Karpas-422 (cell line): Measurements from ENCODE around the gene SPTBN5. TPM values are rescaled to one million over a fixed set of nuclear protein-coding genes. Genes with fewer than 3 reads are reported as not detected.

Source experiments
- DNase-seq: peaks from one replicate; pipeline ENCODE4 v3.0.0-alpha.2; 2015
- H2AFZ ChIP-seq: fragments of 200-600 bp; sonication (generic); 2 replicates; pipeline ENCODE4 v1.6.1; 2014; ENCODE audit warnings: antibody characterized with exemption, low read length, mixed read lengths
- H3K27ac ChIP-seq: fragments of 200-600 bp; sonication (generic); 2 replicates; pipeline ENCODE4 v1.5.1; 2014; ENCODE audit warnings: mild to moderate bottlenecking, low read length, moderate library complexity
- H3K27me3 ChIP-seq: fragments of 200-600 bp; sonication (generic); 2 replicates; pipeline ENCODE4 v1.6.1; 2014; ENCODE audit warnings: low read length, mixed read lengths
- H3K36me3 ChIP-seq: fragments of 200-600 bp; sonication (generic); 2 replicates; pipeline ENCODE4 v1.6.1; 2014; ENCODE audit warnings: low read length, mixed read lengths; ENCODE audit not compliant: insufficient read depth
- H3K4me1 ChIP-seq: fragments of 200-600 bp; sonication (generic); 2 replicates; pipeline ENCODE4 v1.6.1; 2014; ENCODE audit warnings: mild to moderate bottlenecking, low read length, mixed read lengths
- H3K4me2 ChIP-seq: fragments of 200-600 bp; sonication (generic); 2 replicates; pipeline ENCODE4 v1.6.1; 2014; ENCODE audit warnings: low read length, low read depth, mild to moderate bottlenecking; ENCODE audit not compliant: poor library complexity, severe bottlenecking
- H3K4me3 ChIP-seq: fragments of 200-600 bp; sonication (generic); 2 replicates; pipeline ENCODE4 v1.5.1; 2014; ENCODE audit warnings: mild to moderate bottlenecking, antibody characterized with exemption, low read length, mixed read lengths
- H3K79me2 ChIP-seq: fragments of 200-600 bp; sonication (generic); 2 replicates; pipeline ENCODE4 v1.6.1; 2014; ENCODE audit warnings: mild to moderate bottlenecking, low read length, mixed read lengths
- H3K9ac ChIP-seq: fragments of 200-600 bp; sonication (generic); 2 replicates; pipeline ENCODE4 v1.6.0; 2014; ENCODE audit warnings: low read length
- H3K9me2 ChIP-seq: fragments of 200-600 bp; sonication (generic), shearing (Covaris generic); replicated peaks from 2 replicates; pipeline ENCODE4 v1.6.0; 2014; ENCODE audit warnings: mild to moderate bottlenecking, low read length, moderate library complexity; ENCODE audit not compliant: insufficient read depth
- H3K9me3 ChIP-seq: fragments of 300-700, 200-600 bp; sonication (generic); 2 replicates; pipeline ENCODE4 v1.6.1; 2014; ENCODE audit warnings: low read length, mixed read lengths
- H4K20me1 ChIP-seq: fragments of 200-600 bp; sonication (generic); 2 replicates; pipeline ENCODE4 v1.6.1; 2014; ENCODE audit warnings: mild to moderate bottlenecking, antibody characterized with exemption, low read length, low read depth; ENCODE audit not compliant: insufficient read depth
- total RNA-seq: library from RNA; depleted of rRNA; stranded (reverse); fragments of >200 nt; shearing (Covaris generic); gene quantifications from 2 replicates; pipeline ENCODE4 v1.2.3, GENCODE V29; 2014; ENCODE audit warnings: low replicate concordance

SPTBN5 gene
- total RNA-seq, 1 experiment from 2014 or later, result 0.11 TPM

DNA sequence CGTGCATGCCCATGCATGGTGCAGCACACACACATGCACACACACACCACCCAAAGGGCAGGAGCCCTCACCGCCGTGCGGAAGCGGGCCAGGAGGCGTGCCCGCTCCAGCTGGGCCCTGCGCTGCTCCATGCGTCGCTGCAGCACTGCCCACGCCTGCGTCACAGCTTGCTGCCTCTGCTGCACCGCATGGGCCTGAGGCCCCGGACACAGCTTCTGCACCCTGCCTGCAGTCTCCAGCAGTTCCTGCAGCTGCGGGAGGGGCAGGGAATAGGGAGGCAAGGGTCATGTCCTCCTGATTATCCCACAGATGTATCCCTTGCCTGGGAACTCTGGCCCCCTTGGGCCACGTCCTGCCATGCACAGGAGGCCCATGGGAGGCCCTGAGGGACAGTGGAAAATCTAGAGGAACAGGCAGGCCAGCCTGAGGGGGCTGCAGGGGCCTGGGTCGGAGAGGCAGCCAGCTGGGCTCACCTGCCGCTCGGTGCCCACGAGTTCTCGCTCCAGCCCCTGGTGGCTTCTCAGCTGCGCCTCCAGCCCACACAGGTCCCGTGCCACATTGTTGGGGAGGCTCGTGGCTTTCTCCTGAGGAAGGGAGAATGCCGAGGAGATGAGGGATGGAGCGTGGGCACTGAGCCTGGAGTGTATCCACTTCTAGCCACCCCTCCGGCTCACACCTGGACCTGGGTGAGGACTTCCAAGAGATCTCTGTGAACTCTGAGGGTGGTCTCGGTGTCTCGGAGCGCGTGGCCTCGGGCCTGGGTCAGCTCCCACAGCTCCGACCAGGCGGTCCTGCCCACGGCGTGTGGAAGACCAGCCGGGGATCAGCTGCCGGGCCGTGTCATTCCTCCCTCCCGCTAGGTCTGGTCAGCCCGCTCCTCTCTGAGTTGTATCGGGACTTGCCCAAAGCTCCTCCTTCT is 23.8 kb downstream of the SPTBN5 start:
- no peak for DNase-seq
- Histone ChIP-seq H3K79me2 (no peaks in the 10 kb centered on the region), H3K4me1 (no peaks in the 10 kb centered on the region), H3K9me3 (no peaks in the 10 kb centered on the region), H3K4me3 (no peak overlapping the region), H2AFZ (no peak overlapping the region), H4K20me1 (0 out of 2 replicates have a peak, but pooled peaks cover 3% of the 10 kb centered on the region), H3K4me2 (no peak overlapping the region), H3K27me3 (no peaks in the 10 kb centered on the region), H3K36me3 (no peaks in the 10 kb centered on the region), H3K9ac (no peak overlapping the region), H3K9me2 (no peaks in the 10 kb centered on the region), H3K27ac (no peak overlapping the region)

- Histone ChIP-seq H3K27ac (no peak overlapping the region), H3K79me2 (no peaks in the 10 kb centered on the region), H4K20me1 (0 out of 2 replicates have a peak, but pooled peaks cover 3% of the 10 kb centered on the region), H3K4me3 (no peak overlapping the region), H3K4me2 (no peak overlapping the region), H3K9ac (no peak overlapping the region), H3K9me2 (no peaks in the 10 kb centered on the region), H2AFZ (no peak overlapping the region), H3K9me3 (no peaks in the 10 kb centered on the region), H3K36me3 (no peaks in the 10 kb centered on the region), H3K4me1 (no peaks in the 10 kb centered on the region), H3K27me3 (no peaks in the 10 kb centered on the region)
- no peak for DNase-seq
Measured at GRCh38 chr15:41868321-41868720, 25.5 kb downstream of the SPTBN5 start.

DNA sequence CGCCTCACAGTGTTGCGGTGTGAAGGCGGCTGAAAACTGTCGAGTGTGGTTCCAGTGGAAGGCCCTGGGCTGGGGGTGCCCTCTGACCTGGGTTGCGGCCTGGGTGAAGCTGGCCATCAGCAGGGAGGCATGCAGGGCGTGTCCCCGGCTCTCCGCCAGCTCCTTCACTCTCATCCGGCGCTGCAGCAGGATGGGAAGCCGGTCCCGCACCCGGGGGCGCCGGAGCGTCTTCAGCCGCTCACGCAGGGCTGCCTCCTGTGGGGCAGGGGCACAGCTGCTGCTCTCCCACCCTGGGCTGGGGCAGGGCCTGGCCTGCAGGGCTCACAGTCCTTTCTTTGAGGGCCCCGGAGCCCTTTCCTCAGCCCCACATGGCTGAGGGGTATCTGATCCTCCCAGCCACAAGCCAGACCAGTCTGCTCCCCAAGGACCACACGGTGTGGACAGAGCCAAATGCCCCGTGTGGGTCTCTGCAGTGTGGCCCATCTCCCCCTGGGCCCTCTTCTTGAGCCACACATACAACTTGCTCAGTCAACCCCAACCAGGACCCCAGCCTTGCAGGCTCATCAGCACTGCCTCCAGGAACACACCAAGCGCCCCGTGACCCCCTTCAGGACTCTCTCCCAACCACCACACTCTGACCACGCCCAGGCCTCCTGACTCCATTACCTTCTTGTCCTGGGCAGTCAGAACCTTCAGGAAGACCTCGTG is 26.8 kb downstream of the SPTBN5 start:
- Histone ChIP-seq H3K27ac (no peak overlapping the region), H2AFZ (no peak overlapping the region), H3K79me2 (no peaks in the 10 kb centered on the region), H3K9me2 (no peaks in the 10 kb centered on the region), H3K9ac (no peak overlapping the region), H3K9me3 (no peaks in the 10 kb centered on the region), H3K36me3 (no peaks in the 10 kb centered on the region), H3K4me1 (no peaks in the 10 kb centered on the region), H3K27me3 (no peaks in the 10 kb centered on the region), H3K4me3 (no peak overlapping the region), H4K20me1 (no peaks in the 10 kb centered on the region), H3K4me2 (no peak overlapping the region)
- no peak for DNase-seq

DNA sequence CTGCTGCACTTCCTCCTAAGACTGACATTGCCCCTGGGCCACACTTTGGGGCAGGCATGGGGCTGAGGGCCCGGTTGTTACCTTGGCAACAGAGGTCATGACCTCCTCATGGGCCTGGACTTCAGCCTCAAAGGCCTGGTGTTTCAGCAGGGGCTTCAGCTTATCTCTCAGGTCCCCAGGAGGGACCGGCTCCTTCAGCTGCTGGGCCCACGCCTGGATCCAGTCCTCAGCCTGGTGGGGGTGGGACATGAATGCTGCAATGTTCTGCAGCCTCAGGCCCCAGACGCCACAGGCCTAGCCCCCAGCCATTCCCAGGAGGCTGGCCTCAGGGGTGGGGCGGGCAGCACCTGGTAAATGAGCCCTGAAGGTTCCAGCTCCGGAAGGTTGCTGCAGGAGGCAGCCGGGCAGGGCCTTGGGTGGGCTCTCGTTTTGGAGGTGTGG is 27.6 kb downstream of the SPTBN5 start:
- H3K79me2 ChIP-seq, result no peaks in the 10 kb centered on the region
- no peaks in the 10 kb centered on the region for H3K36me3 ChIP-seq
- no peaks in the 10 kb centered on the region for H4K20me1 ChIP-seq
- H3K9me3 ChIP-seq, result no peaks in the 10 kb centered on the region
- H3K4me2 ChIP-seq, result no peak overlapping the region
- H3K27me3 ChIP-seq, result no peaks in the 10 kb centered on the region
- H3K4me3 ChIP-seq, result no peak overlapping the region
- H3K9ac ChIP-seq, result no peak overlapping the region
- no peak overlapping the region for H2AFZ ChIP-seq
- H3K9me2 ChIP-seq, result no peaks in the 10 kb centered on the region
- no peaks in the 10 kb centered on the region for H3K4me1 ChIP-seq
- no peak for DNase-seq
- no peak overlapping the region for H3K27ac ChIP-seq

DNA sequence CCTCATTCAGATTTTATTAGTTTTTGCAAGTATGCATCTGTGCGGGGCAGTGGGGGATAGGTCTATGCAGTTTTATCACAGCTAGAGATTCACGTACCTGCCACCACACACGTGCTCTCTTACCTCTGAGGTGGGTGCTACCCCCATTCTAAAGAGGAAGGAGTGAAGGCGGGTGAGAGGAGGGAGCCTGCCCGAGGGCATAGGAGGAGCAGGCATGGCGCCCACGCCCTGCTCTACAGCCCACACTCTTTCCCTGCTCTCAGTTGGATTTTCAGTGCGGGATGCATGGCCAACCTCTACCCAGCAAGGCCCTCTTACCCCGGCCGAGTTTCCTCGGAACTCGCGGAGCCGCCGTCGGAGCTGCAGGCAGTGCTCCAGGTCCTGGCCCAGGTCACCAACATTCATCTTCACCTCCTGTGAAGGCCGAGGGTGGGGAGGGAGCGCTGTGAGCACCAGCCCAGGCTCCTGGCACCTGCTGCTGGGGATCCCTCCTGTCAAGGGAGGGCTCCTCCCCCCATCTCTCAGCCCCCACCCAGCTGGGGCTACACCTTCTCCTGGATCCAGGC is 28.3 kb downstream of the SPTBN5 start:
- no peak overlapping the region for H3K27ac ChIP-seq
- H3K9ac ChIP-seq, result no peak overlapping the region
- H4K20me1 ChIP-seq, result no peaks in the 10 kb centered on the region
- no peaks in the 10 kb centered on the region for H3K9me2 ChIP-seq
- no peaks in the 10 kb centered on the region for H3K9me3 ChIP-seq
- no peaks in the 10 kb centered on the region for H3K79me2 ChIP-seq
- H3K4me3 ChIP-seq, result no peak overlapping the region
- no peaks in the 10 kb centered on the region for H3K27me3 ChIP-seq
- H3K36me3 ChIP-seq, result no peaks in the 10 kb centered on the region
- no peaks in the 10 kb centered on the region for H3K4me1 ChIP-seq
- no peak for DNase-seq
- H2AFZ ChIP-seq, result no peak overlapping the region
- H3K4me2 ChIP-seq, result no peak overlapping the region

- Histone ChIP-seq H3K36me3 (no peaks in the 10 kb centered on the region), H4K20me1 (no peaks in the 10 kb centered on the region), H2AFZ (no peak overlapping the region), H3K4me1 (no peaks in the 10 kb centered on the region), H3K4me2 (no peak overlapping the region), H3K9ac (no peak overlapping the region), H3K27ac (no peak overlapping the region), H3K4me3 (no peak overlapping the region), H3K9me2 (no peaks in the 10 kb centered on the region), H3K9me3 (no peaks in the 10 kb centered on the region), H3K79me2 (no peaks in the 10 kb centered on the region), H3K27me3 (no peaks in the 10 kb centered on the region)
- DNase-seq, result no peak
Measured at GRCh38 chr15:41862515-41863116, 31.2 kb downstream of the SPTBN5 start.

DNA sequence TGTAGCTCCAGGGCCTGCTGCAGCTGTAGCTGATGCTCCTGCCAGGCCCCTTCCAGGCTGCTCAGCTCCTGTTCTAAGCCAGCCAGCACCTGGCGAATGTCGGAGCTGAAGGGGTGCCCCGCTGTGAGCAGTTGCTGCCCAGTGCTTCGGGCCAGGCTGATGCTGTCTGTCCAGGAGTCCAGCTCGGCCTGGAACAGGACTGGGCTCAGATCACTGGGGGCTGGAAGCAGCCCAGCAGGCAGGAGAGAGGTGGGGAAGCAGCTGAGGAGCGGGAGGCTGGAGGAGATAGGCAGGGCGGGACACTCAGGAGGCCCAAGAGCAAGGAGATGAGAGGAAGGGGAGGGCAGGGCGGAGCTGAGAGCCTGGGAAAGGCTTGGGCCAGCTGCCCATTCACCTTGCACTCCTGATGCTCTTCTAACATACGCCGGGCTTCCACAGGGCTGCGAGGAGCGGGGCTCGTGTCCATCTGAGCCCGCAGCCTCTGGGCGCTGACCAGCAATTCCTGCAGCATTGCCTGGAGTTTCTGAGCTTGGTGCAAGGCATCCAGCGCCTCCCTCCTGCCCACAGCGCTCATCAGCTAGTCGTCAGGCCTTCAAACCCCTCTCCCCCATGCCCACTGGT is 32.0 kb downstream of the SPTBN5 start:
- no peaks in the 10 kb centered on the region for H3K4me1 ChIP-seq
- no peak overlapping the region for H3K27ac ChIP-seq
- H3K4me2 ChIP-seq, result no peak overlapping the region
- H3K27me3 ChIP-seq, result no peaks in the 10 kb centered on the region
- H4K20me1 ChIP-seq, result no peaks in the 10 kb centered on the region
- no peak overlapping the region for H2AFZ ChIP-seq
- no peaks in the 10 kb centered on the region for H3K36me3 ChIP-seq
- DNase-seq, result no peak
- no peak overlapping the region for H3K4me3 ChIP-seq
- no peaks in the 10 kb centered on the region for H3K9me2 ChIP-seq
- no peak overlapping the region for H3K9ac ChIP-seq
- H3K9me3 ChIP-seq, result no peaks in the 10 kb centered on the region
- no peaks in the 10 kb centered on the region for H3K79me2 ChIP-seq
